CD4-positive, alpha-beta T cell treated with Interleukin-1 beta for 1 hour (primary cell): ENCODE measurements around the gene IL1RL1.
A peak's percentile ranks its signal among the peaks of the same experiment; 100 is the strongest.

Experiments
- DNase-seq, 2 donors: peaks; one replicate each; pipeline ENCODE4 v3.0.0-alpha.2; 2020 to 2022

Gene IL1RL1

DNA sequence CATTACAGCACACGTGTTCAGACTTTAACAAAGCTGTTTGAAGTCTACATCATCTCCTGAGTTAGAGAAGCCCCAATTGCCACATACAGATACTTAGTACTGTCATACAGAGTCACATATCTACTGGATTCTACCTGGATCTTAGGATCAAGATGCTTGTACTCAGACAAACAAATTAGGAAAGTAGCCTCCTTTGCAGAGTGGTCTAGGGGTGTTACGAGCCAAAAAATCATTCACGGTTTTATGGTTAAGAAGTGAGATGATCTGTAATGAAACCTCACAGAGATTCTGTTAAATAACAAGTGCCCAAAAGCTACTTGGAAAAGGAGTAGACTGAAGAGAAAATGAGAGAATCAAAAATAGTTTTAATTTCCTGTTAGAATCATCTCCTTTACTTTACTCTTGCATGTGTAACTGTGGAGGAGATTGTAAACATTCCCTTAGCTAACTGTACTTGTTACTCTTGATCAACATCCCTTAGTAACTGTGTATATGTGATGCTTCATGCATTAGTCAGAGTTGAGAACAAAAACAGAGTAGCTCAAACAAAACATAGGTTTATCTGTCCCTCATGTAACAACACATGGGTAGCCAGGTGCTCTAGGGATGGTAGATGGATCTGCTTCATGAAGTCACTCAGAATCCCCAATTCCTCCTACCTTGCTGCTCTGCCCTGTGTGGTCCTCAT lies 16.4 kb upstream of the IL1RL1 start:
- DNase-seq = no peak

DNA sequence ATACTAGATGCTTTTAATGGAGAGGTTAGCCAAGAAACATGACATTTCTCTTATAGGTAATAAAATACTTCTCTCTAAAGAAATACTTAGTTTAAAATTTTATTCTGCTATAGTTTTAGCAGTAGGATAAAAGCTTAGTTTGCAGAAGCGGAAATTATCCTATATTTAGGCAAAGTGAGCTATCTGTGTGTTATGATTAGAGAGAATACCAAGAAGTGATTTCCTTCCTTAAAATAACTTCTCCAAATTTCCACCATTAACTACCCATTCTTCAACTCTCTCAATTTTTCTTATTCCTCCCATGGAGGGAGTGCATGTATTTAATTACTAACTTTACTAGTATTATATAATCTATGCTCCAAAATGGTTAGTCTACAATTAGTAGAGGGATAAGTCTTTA lies 15.8 kb upstream of the IL1RL1 start:
- no peak for DNase-seq

DNA sequence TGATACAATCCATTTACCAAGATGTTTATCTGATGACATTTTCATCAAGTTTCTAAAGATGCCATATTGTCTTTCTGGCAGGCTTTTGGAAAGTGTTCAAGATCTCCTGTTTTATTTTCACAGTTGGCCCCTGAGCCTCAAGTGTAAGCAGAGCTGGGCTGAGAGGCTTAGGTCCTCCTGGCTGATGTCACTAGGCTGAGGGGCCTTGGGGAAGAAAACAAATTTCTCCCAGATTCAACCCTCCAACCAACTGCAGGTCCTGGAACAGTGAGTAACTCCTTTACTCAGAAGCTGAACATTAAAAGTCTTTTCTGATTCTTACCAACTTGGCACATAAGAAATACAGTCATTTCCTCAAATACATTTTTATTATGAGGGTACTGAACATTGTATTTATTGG lies 14.9 kb upstream of the IL1RL1 start:
- DNase-seq = no peak

DNA sequence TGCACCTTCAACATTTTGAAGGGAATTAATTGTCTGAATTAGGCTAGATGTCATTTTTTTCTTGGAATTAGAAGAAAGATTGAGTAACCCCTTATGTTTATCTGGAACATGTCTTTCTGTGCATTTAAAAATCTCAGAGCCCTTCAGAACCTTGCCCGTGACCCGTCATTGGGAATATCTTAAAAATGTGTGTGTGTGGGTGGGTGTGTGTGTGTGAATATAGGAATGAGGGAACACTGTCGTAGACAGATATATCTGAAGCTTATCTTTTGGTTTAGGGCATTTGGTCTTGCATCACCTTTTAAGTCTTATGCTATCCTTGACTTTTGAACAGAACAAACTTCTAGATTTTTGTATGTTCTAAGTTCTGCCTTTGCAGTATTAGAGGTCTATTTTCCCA lies 13.5 kb upstream of the IL1RL1 start:
- DNase-seq = no peak

DNA sequence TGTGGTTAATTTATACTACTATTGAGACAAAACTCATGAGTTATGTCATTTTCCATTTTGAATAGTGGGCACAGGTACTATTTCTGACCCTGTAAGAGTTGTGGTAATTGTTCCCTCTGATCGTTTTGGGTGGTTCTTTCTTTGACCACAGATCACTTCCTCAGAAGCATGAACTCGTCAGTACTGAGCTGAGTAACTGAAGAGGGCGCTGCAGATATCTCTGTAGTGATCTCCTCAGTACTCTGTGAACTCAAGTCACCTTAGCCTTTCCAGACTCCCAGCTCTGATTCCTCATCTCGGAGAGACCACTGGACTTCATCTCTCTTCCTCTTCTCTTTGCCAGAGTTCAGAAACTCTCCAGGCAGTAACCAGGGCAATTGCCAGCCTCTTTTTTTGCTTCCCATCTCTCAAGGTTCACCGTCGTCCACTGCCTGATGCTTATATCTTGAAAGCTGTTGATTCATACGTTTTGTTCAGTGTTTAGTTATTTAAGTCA lies 9.4 kb upstream of the IL1RL1 start:
- peak; percentile 42 to 60 for DNase-seq

DNA sequence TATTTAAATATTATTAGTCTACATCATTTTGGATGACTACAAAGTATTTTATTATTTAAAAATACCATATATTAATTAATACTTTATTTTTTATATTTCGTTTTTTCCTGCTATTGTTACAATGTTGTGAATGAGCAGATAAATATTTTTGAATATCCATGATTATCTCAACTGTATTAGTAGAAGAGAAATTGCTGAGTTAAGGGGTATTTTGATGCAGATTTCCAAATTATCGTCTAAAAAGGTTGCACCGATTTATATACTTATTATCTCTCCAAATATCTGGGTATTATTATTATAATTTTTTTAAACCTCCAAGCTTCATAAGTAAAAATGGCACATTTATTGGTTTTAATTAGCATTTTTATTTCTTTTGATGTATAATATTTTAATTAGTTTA lies 8.9 kb upstream of the IL1RL1 start:
- no peak for DNase-seq

DNA sequence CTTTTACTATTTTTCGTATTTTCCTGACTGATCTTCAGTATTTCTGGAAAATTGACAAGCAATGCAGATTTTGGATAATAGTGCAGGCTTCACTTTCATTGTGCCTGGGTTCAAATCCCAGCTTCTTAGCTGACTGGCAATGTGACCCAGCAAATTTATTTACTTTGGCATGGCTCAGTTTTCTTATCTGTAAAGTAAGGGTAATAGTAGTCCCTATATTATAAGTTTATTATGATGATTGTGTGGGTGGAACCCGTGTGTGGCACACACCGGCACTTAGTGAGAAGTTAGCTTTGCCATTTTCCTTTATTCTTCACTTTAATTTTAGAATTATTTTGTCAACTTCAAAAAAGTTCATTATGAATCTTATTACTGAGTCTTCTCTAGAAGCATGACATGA lies 7.8 kb upstream of the IL1RL1 start:
- DNase-seq = no peak

DNA sequence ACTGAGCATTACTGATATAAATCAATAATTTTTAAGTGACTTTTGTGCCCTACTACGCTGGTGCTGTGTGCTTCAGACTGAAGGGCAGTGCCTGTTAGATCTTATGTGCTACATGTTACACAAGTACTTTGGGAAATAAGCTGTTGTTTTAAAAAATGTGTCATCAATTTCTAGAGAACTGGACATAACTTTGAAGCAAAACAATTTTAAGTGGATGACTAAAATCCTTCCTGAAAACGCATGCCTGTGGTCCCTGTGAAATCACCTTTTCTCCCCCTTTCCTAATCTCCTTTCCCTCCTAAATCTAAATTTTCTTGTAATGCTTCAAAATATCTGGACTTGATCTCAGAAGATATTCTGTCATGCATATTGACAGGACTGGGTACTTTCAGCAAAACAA lies 7.1 kb upstream of the IL1RL1 start:
- no peak for DNase-seq

DNA sequence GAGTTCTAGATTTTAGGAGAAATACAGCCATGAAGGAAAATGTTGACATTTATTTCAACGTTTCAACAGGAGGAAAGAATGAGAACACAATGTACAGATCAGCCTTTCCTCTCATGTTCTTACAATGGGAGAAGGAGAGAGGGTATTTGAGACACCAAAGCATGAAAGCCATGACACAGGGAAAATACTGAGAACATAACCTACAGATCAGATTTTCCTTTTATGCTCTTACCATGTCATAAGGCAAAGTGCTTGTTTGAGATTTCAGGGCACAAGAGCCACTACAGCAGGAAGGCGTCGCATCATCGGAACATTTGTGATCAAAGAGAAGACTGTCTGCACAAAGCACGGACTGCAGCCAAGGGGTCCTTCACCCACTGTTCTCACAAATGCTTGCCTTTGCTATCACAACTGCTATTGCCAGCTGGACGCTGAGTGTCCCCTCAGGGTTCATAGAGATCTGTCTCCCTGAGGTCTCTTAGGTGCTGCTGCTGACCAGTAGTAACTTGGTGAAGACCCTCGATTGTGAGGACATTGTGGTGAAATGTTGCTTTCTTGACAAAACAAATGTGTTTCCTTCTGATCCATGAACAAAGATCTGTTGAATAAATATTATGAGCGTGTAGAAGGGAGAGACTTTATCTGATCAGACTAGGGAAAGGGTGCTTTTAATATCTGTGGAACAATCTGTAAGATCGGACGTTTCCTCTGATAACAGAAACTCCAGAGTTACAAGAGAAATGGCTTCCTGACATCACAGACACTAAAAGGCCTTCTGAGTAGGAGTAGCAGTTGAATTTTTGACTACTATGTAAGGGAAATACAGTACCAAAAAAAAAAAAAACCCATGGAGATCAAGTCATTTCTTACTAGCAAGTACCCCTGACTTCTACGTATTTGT lies 6.4 kb upstream of the IL1RL1 start:
- no peak for DNase-seq

DNA sequence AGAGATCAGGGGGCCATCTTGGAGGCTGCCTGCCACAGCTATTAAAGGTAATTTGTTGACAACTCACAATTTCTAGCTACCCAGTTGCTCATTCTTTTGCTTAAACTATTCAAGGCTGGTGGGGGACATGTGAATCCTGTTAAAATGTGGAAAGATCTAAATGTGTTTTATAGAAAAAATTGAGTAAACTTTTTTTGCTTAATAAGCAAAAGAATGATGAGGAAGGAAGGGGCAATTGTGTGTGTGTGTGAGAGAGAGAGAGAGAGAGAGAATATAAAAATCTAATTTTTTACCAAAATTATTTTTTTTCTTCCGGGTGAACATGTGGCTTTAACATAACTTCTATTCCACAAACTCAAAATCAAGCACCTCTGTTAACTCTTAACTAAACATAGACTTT lies 5.2 kb upstream of the IL1RL1 start:
- no peak for DNase-seq

DNA sequence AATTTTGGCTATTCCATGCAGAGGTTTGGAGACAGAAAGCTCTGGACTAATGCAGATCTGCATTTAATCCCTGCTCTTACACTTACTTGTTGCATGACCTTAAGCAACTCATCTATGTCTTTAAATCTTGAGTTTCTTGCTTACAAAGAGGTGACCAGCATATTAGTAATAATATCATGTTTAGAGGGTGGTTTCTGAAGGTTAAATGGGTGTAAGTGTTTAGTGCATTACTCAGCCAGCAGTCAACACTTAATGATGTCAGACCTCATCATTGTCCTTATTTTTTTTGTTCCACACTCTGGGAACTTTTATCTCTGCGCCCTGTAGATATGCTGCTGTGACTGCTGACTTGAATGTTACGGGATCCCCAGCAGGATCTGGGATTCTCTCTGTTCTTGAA lies 1.7 kb downstream of the IL1RL1 start:
- DNase-seq = no peak

DNA sequence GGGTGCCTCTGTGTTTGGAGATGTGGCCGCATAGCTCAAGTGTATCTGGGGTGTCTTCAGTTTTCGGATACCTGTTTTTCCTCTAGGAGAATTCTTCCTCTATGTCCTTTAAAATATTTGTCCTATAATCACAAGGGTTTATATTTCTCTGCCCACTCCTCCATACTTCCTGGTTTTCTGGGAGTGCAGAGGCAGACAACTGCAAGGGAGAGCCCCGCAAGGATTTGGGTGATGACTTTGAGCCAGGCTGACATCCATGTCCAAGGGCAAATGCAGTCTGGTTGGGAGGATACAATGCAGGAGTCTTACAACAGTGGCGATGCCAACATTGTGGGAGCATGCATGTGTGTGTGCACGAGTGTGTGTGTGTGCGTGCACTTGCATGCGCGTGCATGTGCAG lies 2.1 kb downstream of the IL1RL1 start:
- DNase-seq = no peak

DNA sequence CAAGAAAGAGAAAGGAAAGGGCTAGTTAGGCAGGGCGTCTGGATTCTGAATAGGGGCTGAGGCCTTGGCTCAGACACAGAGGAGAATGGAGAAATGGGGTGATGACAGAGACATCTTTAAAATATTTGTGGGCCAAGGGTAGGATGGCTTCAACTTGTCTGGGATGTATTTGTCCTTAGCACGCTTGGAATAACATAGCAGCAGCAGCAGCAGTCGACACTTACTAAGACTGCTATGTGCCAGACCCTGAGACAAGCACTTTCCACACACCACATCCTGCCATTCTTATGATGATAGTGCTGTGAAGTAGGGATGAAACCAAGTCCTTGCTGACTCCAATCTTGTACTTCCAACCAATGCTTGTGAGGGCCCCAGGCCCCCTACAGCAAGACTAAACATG lies 2.6 kb downstream of the IL1RL1 start:
- no peak for DNase-seq

DNA sequence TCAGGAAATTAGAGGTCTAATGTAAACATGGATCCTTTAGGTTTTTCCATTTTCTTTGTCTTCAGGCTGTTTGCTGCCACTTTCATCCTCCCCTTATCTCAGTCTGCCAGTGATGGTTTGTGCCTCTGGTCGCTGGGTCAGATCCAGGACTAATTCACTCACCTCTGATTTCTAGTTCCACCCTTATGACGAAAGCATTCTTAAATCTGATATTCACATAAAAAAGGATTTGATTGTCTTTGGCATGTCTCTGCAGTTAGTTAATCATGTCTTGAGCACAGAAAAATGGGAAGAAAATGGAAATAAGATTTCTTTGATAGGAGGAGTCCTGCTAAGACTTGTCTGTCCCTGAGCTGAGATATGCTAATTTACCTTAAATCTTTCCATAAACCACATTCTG lies 4.6 kb downstream of the IL1RL1 start:
- DNase-seq = no peak

DNA sequence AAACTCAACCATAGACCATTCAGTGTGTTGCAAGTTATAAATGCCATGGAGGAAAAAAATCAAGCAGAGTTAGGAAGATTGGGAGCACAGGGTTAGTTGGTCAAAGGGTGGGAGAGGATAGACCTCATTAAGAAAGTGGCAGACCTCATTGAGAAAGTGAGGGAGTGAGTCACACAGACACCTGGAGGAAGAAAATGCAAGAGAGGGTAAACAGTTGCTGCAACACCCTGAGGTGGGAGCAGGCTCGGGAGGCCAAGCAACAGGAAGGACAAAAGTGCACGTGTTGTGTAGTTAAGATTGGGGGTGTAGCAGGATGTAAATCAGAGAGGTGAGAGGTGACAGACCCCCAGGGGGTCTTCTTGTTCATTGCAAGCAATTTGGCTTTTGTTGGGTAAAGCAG lies 6.4 kb downstream of the IL1RL1 start:
- DNase-seq = no peak

DNA sequence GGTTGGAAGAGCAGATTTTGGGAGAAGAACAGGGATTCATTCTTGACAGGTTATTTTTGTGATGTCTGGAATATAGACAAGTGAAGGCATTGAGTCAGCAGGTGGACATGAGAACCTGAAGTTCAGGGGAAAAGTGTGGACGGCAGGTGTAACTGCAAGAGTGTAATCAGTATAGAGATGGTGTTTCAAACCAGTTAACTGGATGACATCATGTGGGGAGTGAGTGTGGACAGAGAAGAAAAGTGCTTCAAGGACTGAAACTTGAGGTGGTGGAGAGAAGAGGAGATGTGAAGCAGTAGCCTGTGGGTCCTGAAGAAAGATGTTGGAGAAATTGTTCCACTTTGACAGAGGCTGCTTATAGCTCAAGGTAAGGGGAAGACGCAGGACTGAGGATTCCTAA lies 7.1 kb downstream of the IL1RL1 start:
- DNase-seq = no peak

DNA sequence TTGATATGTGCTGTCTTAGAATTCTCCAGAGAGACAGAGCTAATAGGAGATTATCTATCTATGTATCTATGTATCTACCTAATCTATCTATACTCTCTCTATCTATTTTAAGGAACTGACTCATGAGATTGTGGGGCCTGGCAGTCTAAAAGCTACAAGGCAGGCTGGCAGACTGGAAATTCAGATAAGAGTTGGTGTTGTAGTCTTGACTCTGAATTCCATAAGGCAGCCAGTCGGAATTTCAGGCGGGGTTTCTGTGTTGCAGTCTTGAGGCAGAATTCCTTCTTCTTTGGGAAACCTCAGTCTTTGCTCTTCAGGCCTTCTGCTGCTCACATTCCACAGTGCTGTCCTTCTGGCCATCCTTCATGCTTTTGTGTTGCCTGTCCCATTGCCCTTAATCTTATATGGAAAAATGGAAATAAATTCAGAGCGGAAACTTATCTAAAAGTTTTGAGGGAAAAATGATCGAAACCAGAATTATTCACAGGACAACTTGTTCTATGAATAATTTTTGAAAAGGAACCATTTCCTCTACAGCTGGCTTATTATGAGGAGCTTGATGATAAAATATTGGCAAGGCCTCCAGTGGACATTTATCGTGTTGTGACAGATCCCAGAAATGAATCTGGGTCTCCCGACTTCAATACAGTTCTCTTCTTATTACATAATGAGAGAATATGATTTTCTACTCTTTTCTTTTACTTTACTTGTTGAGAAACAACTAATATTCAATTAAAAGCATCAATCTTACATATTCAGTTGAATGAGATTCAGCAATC lies 10.8 kb downstream of the IL1RL1 start:
- DNase-seq = no peak

DNA sequence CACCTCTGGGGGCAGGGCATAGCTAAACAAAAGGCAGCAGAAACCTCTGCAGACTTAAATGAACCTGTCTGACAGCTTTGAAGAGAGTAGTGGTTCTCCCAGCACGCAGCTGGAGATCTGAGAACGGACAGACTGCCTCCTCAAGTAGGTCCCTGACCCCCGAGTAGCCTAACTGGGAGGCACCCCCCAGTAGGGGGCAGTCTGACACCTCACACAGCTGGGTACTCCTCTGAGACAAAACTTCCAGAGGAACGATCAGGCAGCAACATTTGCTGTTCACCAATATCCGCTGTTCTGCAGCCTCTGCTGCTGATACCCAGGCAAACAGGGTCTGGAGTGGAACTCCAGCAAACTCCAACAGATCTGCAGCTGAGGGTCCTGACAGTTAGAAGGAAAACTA lies 13.6 kb downstream of the IL1RL1 start:
- DNase-seq = peak; percentile 9 to 36

DNA sequence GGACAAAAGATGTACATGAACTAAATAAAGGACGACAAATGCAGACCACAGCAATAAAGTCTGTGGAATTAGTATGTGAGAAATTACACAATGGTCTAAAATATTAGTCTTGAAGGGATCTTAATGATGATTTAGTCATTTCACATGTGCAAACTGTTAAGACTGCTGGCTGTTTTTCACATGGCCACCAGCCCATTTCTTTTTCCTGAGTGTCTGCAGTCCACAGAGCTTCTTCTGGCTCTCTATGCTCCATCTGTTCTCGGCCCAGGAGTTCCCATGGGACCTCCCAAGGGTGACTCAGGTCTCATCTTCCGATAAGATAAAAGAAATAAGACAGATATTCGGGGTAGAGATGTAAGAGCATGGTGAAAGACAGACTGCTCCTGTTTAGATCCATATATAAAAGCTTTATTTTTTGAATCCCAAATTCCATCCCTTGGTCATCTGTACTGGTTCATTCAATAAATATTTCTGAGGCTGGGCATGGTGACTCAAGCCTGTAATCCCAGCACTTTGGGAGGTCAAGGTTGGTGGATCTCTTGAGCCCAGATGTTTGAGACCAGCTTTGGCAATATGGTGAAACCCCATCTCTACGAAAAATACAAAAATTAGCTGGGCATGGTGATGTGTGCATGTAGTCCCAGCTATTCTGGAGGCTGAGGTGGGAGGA lies 20.1 kb downstream of the IL1RL1 start:
- no peak for DNase-seq

DNA sequence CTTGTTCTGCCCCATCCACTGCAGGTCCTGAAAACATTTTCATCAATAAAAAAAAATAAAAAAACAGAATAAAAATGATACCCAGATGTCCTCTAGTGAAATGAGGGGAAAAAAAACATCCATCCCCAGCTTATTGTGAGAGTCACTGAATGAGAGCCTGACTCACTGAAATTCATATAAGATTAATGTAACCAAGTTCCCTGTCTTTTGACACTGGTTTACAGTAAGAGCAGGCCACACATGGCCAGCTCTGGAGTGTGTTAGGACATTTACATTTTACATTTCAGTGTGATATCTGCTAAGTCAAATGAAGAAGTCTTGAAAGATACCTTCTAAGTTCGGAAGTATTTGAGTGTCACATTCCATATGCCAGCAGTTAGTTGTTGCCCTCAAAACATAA lies 23.1 kb downstream of the IL1RL1 start:
- DNase-seq = no peak

DNA sequence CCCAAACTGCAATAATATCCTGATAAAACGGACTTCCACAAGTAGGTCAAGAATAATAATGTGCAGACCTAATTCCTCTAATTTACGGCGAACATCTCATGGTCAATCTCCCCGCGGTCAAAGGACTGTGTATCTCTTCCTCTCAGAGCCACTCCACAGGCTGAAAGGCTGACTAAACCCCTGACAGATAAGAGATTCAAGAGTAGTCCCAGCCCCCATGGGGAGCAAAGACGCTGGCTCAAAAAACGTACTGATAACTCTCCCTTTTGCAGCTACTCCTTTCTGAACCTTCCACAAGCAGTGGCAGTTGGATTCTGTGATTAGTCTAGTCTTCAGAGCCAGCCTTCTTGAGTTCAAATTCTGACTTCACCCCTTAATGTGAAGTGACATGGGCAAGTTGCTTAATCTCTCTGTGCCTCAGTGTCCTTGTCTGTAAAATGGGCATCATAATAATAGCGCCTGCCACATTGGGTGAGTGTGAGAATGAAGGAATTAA lies 24.6 kb downstream of the IL1RL1 start:
- DNase-seq = no peak

DNA sequence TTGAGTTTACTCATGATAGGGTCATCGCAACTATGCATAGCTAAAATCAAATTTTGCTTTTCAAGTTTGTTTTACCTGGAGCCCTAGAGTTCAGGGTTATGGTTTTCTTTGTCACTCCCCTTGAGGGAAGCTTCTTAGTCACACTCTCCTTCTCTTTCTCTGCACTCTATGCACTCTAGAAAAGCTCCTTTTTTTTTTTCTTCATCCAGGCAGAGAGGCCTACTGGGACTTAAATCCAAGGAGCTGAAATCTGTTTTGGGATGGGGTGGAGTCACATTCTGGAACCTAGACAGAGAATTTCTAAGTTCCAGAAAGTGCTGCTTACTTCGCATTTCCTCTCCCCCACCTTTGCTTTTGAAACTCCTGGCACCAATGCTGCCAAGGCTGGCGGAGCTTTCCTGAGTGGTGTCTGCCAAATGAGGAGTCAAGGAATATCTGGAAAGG lies 25.2 kb downstream of the IL1RL1 start:
- no peak for DNase-seq

DNA sequence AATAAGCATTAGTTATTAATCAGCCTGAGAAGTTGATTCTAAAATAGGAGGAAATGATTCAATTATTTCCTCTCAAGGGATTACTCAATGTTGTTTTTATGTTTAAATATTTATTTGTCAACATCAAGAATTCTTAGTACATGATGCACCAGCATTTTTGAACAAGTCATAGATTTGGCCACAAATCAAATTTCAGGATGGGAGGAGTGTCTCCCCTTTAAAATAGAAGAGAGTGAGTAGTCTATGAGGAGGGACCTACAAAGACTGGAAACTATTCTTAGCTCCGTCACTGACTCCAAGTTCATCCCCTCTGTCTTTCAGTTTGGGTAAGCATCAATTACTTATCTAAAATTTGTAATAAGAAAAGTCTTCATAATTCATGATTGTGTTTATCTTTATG lies 25.6 kb downstream of the IL1RL1 start:
- no peak for DNase-seq
